Stimulated activated naive CD4-positive, alpha-beta T cell treated with Interleukin-2 at 50 U/mL for 16 hours (primary cell): ENCODE results near the gene TLR6.
"Not testable (repeated sequence)": the region's sequence is repeated elsewhere in the genome, so short reads cannot be mapped to it uniquely, and the experiment has no call there.

Experiments
- DNase-seq: peaks from one replicate; lab custom pipeline; 2025; lab: John Stamatoyannopoulos, UW

Gene TLR6

DNA sequence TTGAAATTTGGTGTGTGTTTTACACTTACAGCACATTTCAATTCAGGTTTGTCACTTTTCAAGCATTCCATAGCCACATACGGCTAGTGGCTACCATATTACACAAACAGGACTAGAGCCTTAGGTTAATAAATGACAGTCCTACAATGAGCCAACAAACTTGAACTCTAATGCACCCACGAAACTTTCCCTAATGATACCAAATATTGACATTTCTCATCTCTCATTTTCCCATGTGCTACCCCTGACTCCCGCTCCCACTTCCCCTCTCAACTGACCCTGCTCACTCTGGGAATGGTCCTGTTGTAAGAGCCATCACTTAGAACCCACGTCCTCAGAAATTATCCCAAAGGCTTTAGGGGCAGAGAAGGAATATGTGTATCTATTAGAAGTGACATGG is 68.9 kb downstream of the TLR6 start:
- DNase-seq = no peak

DNA sequence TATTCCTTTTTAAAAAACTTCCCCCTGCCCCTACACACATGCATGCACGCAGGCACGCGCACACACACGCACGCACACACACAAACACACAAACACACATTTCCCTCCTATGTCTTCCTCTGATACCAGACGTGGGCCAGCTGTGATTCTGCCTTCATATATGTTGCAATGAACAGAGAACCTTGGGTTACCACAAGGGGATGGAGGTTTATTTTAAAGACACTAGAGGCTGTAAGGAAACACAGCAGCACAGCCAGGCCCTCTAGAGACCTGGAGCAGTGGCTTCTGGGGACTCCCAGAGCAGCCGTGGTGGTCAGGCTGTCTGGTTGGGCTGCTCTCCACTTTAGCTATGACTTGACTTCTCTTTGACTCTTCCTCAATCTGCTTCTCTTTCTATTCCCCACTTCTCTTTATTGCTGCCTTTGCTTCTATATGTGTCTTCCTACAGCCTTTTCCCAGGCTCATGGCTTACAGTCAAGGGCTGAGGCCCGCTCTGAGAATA is 70.7 kb downstream of the TLR6 start:
- DNase-seq = no peak

- no peak for DNase-seq
Measured at GRCh38 chr4:38785041-38785790, 71.4 kb downstream of the TLR6 start.

DNA sequence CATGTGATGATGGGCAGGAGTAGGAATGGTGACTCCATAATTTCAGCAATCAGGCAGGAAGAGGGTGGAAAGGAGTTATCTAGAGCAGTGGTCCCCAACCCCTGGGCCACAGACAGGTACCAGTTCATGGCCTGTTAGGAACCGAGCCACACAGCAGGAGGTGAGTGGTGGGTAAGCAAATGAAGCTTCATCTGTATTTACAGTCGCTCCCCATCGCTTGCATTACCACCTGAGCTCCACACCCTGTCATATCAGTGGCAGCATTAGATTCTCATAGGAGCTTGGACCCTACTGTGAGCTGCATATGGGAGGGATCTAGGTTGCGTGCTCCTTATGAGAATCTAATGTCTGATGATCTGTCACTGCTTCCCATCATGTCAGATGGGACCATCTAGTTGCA is 72.5 kb downstream of the TLR6 start:
- no peak for DNase-seq

DNA sequence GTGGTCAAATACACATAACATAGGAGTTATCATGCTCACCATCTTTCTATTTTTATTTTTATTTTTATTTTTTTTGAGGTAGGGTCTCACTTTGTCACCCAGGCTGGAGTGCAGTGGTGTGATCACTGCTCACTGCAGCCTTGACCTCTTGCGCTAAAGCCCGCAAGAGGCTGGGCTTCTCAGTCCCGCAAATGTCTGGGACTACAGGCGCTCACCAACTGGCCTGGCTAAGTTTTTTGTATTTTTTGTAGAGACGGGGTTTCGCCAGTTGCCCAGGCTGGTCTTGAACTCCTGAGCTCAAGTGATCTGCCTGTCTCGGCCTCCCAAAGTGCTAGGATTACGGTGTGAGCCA is 73.5 kb downstream of the TLR6 start:
- DNase-seq = no peak

DNA sequence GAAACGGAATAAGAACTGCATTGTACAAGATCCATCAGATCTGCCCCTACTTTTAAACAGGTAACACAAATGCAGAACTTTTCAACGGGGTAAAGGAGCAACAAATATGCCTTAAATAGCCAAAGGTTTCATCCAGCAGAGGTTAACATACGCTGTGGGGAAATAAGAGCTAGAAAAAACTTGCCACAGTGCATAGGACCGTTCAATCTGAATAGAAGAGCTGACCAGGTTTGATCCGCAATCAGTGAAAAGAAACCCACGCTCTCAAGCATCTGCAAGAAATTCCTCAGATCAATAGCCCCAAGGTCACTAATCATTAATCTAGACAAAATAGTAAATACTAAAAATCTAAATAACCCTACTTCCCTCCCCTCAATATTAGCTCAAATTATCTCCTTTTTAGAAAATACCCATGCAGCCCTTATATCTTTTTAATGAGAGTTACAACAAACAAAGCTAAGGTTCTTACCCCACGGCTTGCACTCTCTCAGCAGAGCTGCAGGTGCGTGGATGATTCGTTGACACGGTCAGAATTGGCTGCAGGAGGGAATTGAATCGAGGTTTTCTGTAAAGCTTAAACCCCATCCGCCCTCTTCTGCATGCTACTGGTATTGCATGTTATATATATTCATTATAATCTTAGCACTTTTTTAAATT is 74.0 kb downstream of the TLR6 start, which contains the start of gene TLR10:
Gene TLR10, minus strand, starts transcription at position 539 of the 657 bp plus-strand sequence. CDS start 7,400 bp downstream, outside the sequence.
- DNase-seq = no peak

DNA sequence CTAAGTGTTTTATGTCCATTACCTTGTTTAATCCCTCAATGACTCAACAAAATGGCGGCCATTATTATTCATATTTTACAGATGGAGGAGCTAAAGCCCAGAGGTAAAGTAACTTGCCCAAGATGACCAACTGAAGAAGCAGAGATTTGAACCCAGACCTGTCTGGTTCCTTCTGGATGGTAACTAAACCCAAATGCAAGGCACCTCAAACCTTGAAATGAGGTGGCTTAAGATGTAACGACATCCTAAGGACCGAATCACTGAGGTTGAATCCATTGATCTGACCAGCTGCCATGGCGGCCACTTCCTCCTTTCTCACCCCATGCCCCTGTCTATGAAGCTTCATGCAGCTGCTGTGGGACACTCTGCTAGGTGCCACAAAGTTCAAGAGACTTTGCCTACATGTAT is 74.8 kb downstream of the TLR6 start:
- no peak for DNase-seq

GRCh38 chr4:38780833-38781484 is 75.7 kb downstream of the TLR6 start:
- no peak for DNase-seq

DNA sequence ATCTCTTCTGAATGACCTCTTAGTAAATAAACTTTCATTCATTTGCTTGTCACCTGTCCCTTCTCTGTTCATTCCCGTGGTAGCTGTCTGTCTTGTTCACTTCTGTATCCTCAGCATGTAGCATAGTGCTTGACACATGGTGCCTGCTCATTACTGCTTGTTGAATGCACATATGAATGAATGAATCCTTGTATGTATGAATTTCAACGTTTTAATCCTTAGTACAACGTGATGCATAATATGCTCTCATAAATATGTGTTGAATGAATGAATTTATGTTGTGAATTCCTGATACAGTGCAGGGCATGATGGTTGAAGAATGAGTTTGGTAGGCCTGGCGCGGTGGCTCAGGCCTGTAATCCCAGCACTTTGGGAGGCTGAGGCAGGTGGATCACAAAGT is 76.8 kb downstream of the TLR6 start:
- DNase-seq = no peak

DNA sequence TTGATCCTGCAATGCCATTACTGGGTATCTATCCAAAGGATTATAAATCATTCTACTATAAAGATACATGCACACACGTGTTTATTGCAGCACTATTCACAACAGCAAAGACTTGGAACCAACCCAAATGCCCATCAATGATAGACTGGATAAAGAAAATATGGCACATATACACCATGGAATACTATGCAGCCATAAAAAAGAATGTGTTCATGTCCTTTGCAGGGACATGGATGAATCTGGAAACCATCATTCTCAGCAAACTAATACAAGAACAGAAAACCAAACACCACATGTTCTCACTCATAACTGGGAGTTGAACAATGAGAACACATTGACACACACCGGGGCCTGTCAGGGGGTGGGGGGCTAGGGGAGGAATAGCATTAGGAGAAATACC is 78.7 kb downstream of the TLR6 start:
- DNase-seq = not testable (repeated sequence)

- no peak for DNase-seq
Measured at GRCh38 chr4:38775326-38775725, 81.3 kb downstream of the TLR6 start.

DNA sequence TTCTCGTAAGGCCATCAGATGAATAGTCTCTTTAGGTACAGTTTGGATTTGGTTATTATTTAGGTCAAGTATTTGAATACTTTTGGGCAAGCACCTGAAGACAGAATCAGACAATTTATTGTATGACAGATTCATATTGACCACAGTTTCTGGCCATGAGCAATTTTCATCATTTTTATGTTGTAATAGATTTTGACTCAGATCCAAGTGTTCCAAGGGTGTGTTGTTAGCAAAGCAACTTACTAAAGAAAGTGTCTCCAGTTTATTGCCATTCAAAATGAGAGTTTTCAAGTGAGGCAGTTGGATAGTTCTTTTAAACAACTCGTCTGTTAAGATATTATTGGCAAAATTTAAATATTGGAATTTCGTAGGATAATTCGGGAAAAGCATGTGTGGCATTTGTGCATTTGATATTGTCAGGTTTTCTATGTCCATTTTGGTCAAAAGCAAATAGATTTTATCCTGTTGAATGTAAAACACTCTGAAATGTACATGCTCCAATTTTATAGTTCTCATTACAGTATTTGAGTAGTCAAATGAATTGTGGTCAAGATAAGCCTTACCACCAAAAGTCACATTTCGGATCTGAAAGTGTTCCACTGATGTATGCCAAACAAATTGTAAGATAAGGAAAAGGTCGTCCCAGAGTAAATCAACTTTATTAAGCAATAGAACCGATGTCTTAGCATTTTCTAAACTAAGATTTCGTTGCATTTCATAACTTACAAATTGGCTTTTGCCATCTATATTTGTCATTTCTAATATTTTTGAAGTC is 82.2 kb downstream of the TLR6 start:
- no peak for DNase-seq
